ENCODE results near the gene DHDDS. TPM values are rescaled to one million over a fixed set of nuclear protein-coding genes. Genes with fewer than 3 reads are reported as not detected.
"Not testable (repeated sequence)": the region's sequence is repeated elsewhere in the genome, so short reads cannot be mapped to it uniquely, and the experiment has no call there.

The DHDDS gene
- total RNA-seq: 23.5 TPM

GRCh38 chr1:26431979-26432695 lies at the start of gene DHDDS:
Gene DHDDS, plus strand, starts transcription at chr1:26432321. Its CDS starts 625 bp downstream, at chr1:26432946.
- H3K27me3 ChIP-seq (ENCODE audit: control insufficient read depth in 3 of 3, insufficient read depth in 3 of 3, low read length in 3 of 3): no peaks in the 10 kb centered on the region
- no peaks in the 10 kb centered on the region for H3K9me3 ChIP-seq (ENCODE audit: control insufficient read depth in 3 of 3, low read length in 3 of 3)
- peak within 1 kb of the TSS; percentile 79 to 91 (median 80) for H3K9ac ChIP-seq (ENCODE audit: low read depth in 1 of 3, low read length in 3 of 3)
- peak within 1 kb of the TSS; percentile 84 to 95 (median 90) for H3K4me3 ChIP-seq (ENCODE audit: low read length in 3 of 3)
- H3K36me3 ChIP-seq (ENCODE audit: control insufficient read depth in 3 of 3, insufficient read depth in 3 of 3, low read length in 3 of 3): peaks cover 3 to 13% (median 5%) of the 10 kb centered on the region in 3 donors
- peaks cover 10 to 18% (median 15%) of the 10 kb centered on the region in 3 donors for H3K4me1 ChIP-seq (ENCODE audit: control insufficient read depth in 3 of 3, insufficient read depth in 3 of 3, low read length in 3 of 3)
- H3K27ac ChIP-seq (ENCODE audit: low read depth, low read length): peak within 1 kb of the TSS; percentile 82

- Histone ChIP-seq H3K9ac (ENCODE audit: low read depth in 1 of 3, low read length in 3 of 3) (no peak overlapping the region), H3K9me3 (ENCODE audit: control insufficient read depth in 3 of 3, low read length in 3 of 3) (no peaks in the 10 kb centered on the region), H3K4me1 (ENCODE audit: control insufficient read depth in 3 of 3, insufficient read depth in 3 of 3, low read length in 3 of 3) (no peaks in the 10 kb centered on the region), H3K36me3 (ENCODE audit: control insufficient read depth in 3 of 3, insufficient read depth in 3 of 3, low read length in 3 of 3) (no peaks in the 10 kb centered on the region), H3K27ac (ENCODE audit: low read depth, low read length) (no peak overlapping the region), H3K27me3 (ENCODE audit: control insufficient read depth in 3 of 3, insufficient read depth in 3 of 3, low read length in 3 of 3) (peaks cover 0 to 6% (median 2%) of the 10 kb centered on the region in 3 donors), H3K4me3 (ENCODE audit: low read length in 3 of 3) (no peak overlapping the region)
Measured at GRCh38 chr1:26384076-26384475, 48.0 kb upstream of the DHDDS start.

- H3K27ac ChIP-seq (ENCODE audit: low read depth, low read length); H3K27me3 ChIP-seq (ENCODE audit: control insufficient read depth in 3 of 3, insufficient read depth in 3 of 3, low read length in 3 of 3); H3K4me1 ChIP-seq (ENCODE audit: control insufficient read depth in 3 of 3, insufficient read depth in 3 of 3, low read length in 3 of 3); H3K4me3 ChIP-seq (ENCODE audit: low read length in 3 of 3); H3K36me3 ChIP-seq (ENCODE audit: control insufficient read depth in 3 of 3, insufficient read depth in 3 of 3, low read length in 3 of 3); H3K9me3 ChIP-seq (ENCODE audit: control insufficient read depth in 3 of 3, low read length in 3 of 3); H3K9ac ChIP-seq (ENCODE audit: low read depth in 1 of 3, low read length in 3 of 3): not testable (repeated sequence)
Measured at GRCh38 chr1:26385063-26385462, 47.1 kb upstream of the DHDDS start.

- Histone ChIP-seq H3K4me3 (ENCODE audit: low read length in 3 of 3) (no peak overlapping the region), H3K4me1 (ENCODE audit: control insufficient read depth in 3 of 3, insufficient read depth in 3 of 3, low read length in 3 of 3) (no peaks in the 10 kb centered on the region), H3K9ac (ENCODE audit: low read depth in 1 of 3, low read length in 3 of 3) (no peak overlapping the region), H3K27me3 (ENCODE audit: control insufficient read depth in 3 of 3, insufficient read depth in 3 of 3, low read length in 3 of 3) (peaks cover 5 to 9% (median 6%) of the 10 kb centered on the region in 3 donors), H3K9me3 (ENCODE audit: control insufficient read depth in 3 of 3, low read length in 3 of 3) (no peaks in the 10 kb centered on the region), H3K27ac (ENCODE audit: low read depth, low read length) (no peak overlapping the region), H3K36me3 (ENCODE audit: control insufficient read depth in 3 of 3, insufficient read depth in 3 of 3, low read length in 3 of 3) (no peaks in the 10 kb centered on the region)
Measured at GRCh38 chr1:26387447-26387846, 44.7 kb upstream of the DHDDS start.

GRCh38 chr1:26388791-26389445 lies 43.2 kb upstream of the DHDDS start:
- no peak overlapping the region for H3K4me3 ChIP-seq (ENCODE audit: low read length in 3 of 3)
- no peaks in the 10 kb centered on the region for H3K36me3 ChIP-seq (ENCODE audit: control insufficient read depth in 3 of 3, insufficient read depth in 3 of 3, low read length in 3 of 3)
- H3K27me3 ChIP-seq (ENCODE audit: control insufficient read depth in 3 of 3, insufficient read depth in 3 of 3, low read length in 3 of 3): peaks cover 5 to 9% (median 6%) of the 10 kb centered on the region in 3 donors
- no peaks in the 10 kb centered on the region for H3K9me3 ChIP-seq (ENCODE audit: control insufficient read depth in 3 of 3, low read length in 3 of 3)
- H3K27ac ChIP-seq (ENCODE audit: low read depth, low read length): no peak overlapping the region
- no peak overlapping the region for H3K9ac ChIP-seq (ENCODE audit: low read depth in 1 of 3, low read length in 3 of 3)
- no peaks in the 10 kb centered on the region for H3K4me1 ChIP-seq (ENCODE audit: control insufficient read depth in 3 of 3, insufficient read depth in 3 of 3, low read length in 3 of 3)

GRCh38 chr1:26389604-26390247 lies 42.4 kb upstream of the DHDDS start:
- H3K9me3 ChIP-seq (ENCODE audit: control insufficient read depth in 3 of 3, low read length in 3 of 3): no peaks in the 10 kb centered on the region
- H3K27me3 ChIP-seq (ENCODE audit: control insufficient read depth in 3 of 3, insufficient read depth in 3 of 3, low read length in 3 of 3): peaks cover 5 to 9% (median 6%) of the 10 kb centered on the region in 3 donors
- no peaks in the 10 kb centered on the region for H3K36me3 ChIP-seq (ENCODE audit: control insufficient read depth in 3 of 3, insufficient read depth in 3 of 3, low read length in 3 of 3)
- H3K4me3 ChIP-seq (ENCODE audit: low read length in 3 of 3): no peak overlapping the region
- H3K9ac ChIP-seq (ENCODE audit: low read depth in 1 of 3, low read length in 3 of 3): no peak overlapping the region
- no peaks in the 10 kb centered on the region for H3K4me1 ChIP-seq (ENCODE audit: control insufficient read depth in 3 of 3, insufficient read depth in 3 of 3, low read length in 3 of 3)
- H3K27ac ChIP-seq (ENCODE audit: low read depth, low read length): no peak overlapping the region

- H3K4me3 ChIP-seq (ENCODE audit: low read length in 3 of 3): no peak overlapping the region
- H3K9ac ChIP-seq (ENCODE audit: low read depth in 1 of 3, low read length in 3 of 3): no peak overlapping the region
- H3K4me1 ChIP-seq (ENCODE audit: control insufficient read depth in 3 of 3, insufficient read depth in 3 of 3, low read length in 3 of 3): no peaks in the 10 kb centered on the region
- H3K36me3 ChIP-seq (ENCODE audit: control insufficient read depth in 3 of 3, insufficient read depth in 3 of 3, low read length in 3 of 3): no peaks in the 10 kb centered on the region
- peaks cover 5 to 6% (median 5%) of the 10 kb centered on the region in 3 donors for H3K27me3 ChIP-seq (ENCODE audit: control insufficient read depth in 3 of 3, insufficient read depth in 3 of 3, low read length in 3 of 3)
- no peaks in the 10 kb centered on the region for H3K9me3 ChIP-seq (ENCODE audit: control insufficient read depth in 3 of 3, low read length in 3 of 3)
- H3K27ac ChIP-seq (ENCODE audit: low read depth, low read length): no peak overlapping the region
Measured at GRCh38 chr1:26391450-26391849, 40.7 kb upstream of the DHDDS start.

GRCh38 chr1:26395754-26396153 lies 36.4 kb upstream of the DHDDS start:
- Histone ChIP-seq H3K4me3 (ENCODE audit: low read length in 3 of 3) (no peak overlapping the region), H3K27ac (ENCODE audit: low read depth, low read length) (no peak overlapping the region), H3K9me3 (ENCODE audit: control insufficient read depth in 3 of 3, low read length in 3 of 3) (no peaks in the 10 kb centered on the region), H3K36me3 (ENCODE audit: control insufficient read depth in 3 of 3, insufficient read depth in 3 of 3, low read length in 3 of 3) (no peaks in the 10 kb centered on the region), H3K27me3 (ENCODE audit: control insufficient read depth in 3 of 3, insufficient read depth in 3 of 3, low read length in 3 of 3) (no peaks in the 10 kb centered on the region), H3K9ac (ENCODE audit: low read depth in 1 of 3, low read length in 3 of 3) (no peak overlapping the region), H3K4me1 (ENCODE audit: control insufficient read depth in 3 of 3, insufficient read depth in 3 of 3, low read length in 3 of 3) (no peaks in the 10 kb centered on the region)

GRCh38 chr1:26399034-26399433 lies 33.1 kb upstream of the DHDDS start:
- H3K4me3 ChIP-seq (ENCODE audit: low read length in 3 of 3): no peak overlapping the region
- H3K27me3 ChIP-seq (ENCODE audit: control insufficient read depth in 3 of 3, insufficient read depth in 3 of 3, low read length in 3 of 3): peaks cover 7 to 11% (median 8%) of the 10 kb centered on the region in 3 donors
- no peak overlapping the region for H3K27ac ChIP-seq (ENCODE audit: low read depth, low read length)
- no peak overlapping the region for H3K9ac ChIP-seq (ENCODE audit: low read depth in 1 of 3, low read length in 3 of 3)
- no peaks in the 10 kb centered on the region for H3K4me1 ChIP-seq (ENCODE audit: control insufficient read depth in 3 of 3, insufficient read depth in 3 of 3, low read length in 3 of 3)
- no peaks in the 10 kb centered on the region for H3K9me3 ChIP-seq (ENCODE audit: control insufficient read depth in 3 of 3, low read length in 3 of 3)
- H3K36me3 ChIP-seq (ENCODE audit: control insufficient read depth in 3 of 3, insufficient read depth in 3 of 3, low read length in 3 of 3): no peaks in the 10 kb centered on the region

- H3K27me3 ChIP-seq (ENCODE audit: control insufficient read depth in 3 of 3, insufficient read depth in 3 of 3, low read length in 3 of 3): peaks cover 9 to 13% (median 12%) of the 10 kb centered on the region in 3 donors
- no peaks in the 10 kb centered on the region for H3K4me1 ChIP-seq (ENCODE audit: control insufficient read depth in 3 of 3, insufficient read depth in 3 of 3, low read length in 3 of 3)
- H3K4me3 ChIP-seq (ENCODE audit: low read length in 3 of 3): no peak overlapping the region
Measured at GRCh38 chr1:26401891-26402290, 30.2 kb upstream of the DHDDS start.

More at GRCh38 chr1:26401891-26402290, 30.2 kb upstream of the DHDDS start:
- Histone ChIP-seq H3K9ac (ENCODE audit: low read depth in 1 of 3, low read length in 3 of 3) (no peak overlapping the region), H3K27ac (ENCODE audit: low read depth, low read length) (no peak overlapping the region), H3K36me3 (ENCODE audit: control insufficient read depth in 3 of 3, insufficient read depth in 3 of 3, low read length in 3 of 3) (no peaks in the 10 kb centered on the region), H3K9me3 (ENCODE audit: control insufficient read depth in 3 of 3, low read length in 3 of 3) (no peaks in the 10 kb centered on the region)

Data from skeletal muscle tissue (tissue), 4 donors.